ENCODE measurements around the gene C1QTNF12.
A peak's percentile ranks its signal among the peaks of the same experiment; 100 is the strongest.

Gene C1QTNF12

GRCh38 chr1:1264868-1265272 lies 18.3 kb upstream of the C1QTNF12 start:
- Histone ChIP-seq H3K4me2 (ENCODE audit: low read length, poor library complexity, severe bottlenecking) (peak overlapping the region; percentile 45), H2BK5ac (ENCODE audit: low read depth, low read length, poor library complexity, severe bottlenecking) (peak overlapping the region; percentile 96), H3K27me3 (ENCODE audit: control insufficient read depth in 1 of 2, insufficient read depth in 1 of 2, low read length in 2 of 2) (no peaks in the 10 kb centered on the region), H4K91ac (ENCODE audit: low read length) (peak overlapping the region; percentile 98), H3K79me1 (replicated peaks; ENCODE audit: low read length, poor library complexity, severe bottlenecking) (peaks cover 19% of the 10 kb centered on the region), H3K9ac (ENCODE audit: low read length) (peak overlapping the region; percentile 45), H3K4ac (ENCODE audit: low read depth in 1 of 2, low read length in 2 of 2) (peak overlapping the region; percentile 54 to 89), H2BK120ac (ENCODE audit: low read depth, low read length) (no peak overlapping the region), H3K4me3 (ENCODE audit: insufficient read depth in 1 of 2, low read depth in 1 of 2, low read length in 2 of 2) (no peak overlapping the region), H2AFZ (ENCODE audit: low read depth, low read length) (no peak overlapping the region), H2AK5ac (ENCODE audit: low read length, severe bottlenecking) (peak overlapping the region; percentile 95), H3K14ac (ENCODE audit: low read length in 2 of 2) (no peak overlapping the region), H3K4me1 (ENCODE audit: control insufficient read depth, insufficient read depth, low read depth, low read length) (peaks cover 38% of the 10 kb centered on the region), H3K27ac (ENCODE audit: low read length, poor library complexity, severe bottlenecking) (peak overlapping the region; percentile 100), H3K36me3 (ENCODE audit: control insufficient read depth in 1 of 2, insufficient read depth in 2 of 2, low read depth in 1 of 2, low read length in 2 of 2) (peaks cover 60 to 72% of the 10 kb centered on the region in 2 experiments), H3K23ac (ENCODE audit: low read length in 2 of 2) (no peak overlapping the region), H3K9me3 (ENCODE audit: control insufficient read depth, low read length) (no peaks in the 10 kb centered on the region), H4K8ac (ENCODE audit: low read length) (peak overlapping the region; percentile 90), H2BK15ac (ENCODE audit: low read depth, poor library complexity, severe bottlenecking) (peak overlapping the region; percentile 36), H3K18ac (ENCODE audit: low read depth in 1 of 2, low read length in 2 of 2) (peak overlapping the region; percentile 79 to 84), H2BK12ac (ENCODE audit: low read length in 2 of 2) (peak overlapping the region; percentile 72 to 95)
- DNase-seq, result peak; percentile 100
- 4% methylated on average over 10 of the region's 10 CpGs for WGBS

GRCh38 chr1:1264026-1264425 lies 17.5 kb upstream of the C1QTNF12 start:
- H3K27me3 ChIP-seq (ENCODE audit: control insufficient read depth in 1 of 2, insufficient read depth in 1 of 2, low read length in 2 of 2), result no peaks in the 10 kb centered on the region
- peak overlapping the region in 1 of 2 experiments; percentile 63 for H3K4ac ChIP-seq (ENCODE audit: low read depth in 1 of 2, low read length in 2 of 2)
- H3K79me1 ChIP-seq (replicated peaks; ENCODE audit: low read length, poor library complexity, severe bottlenecking), result peaks cover 19% of the 10 kb centered on the region
- H4K91ac ChIP-seq (ENCODE audit: low read length), result peak overlapping the region; percentile 34
- peaks cover 39% of the 10 kb centered on the region for H3K4me1 ChIP-seq (ENCODE audit: control insufficient read depth, insufficient read depth, low read depth, low read length)
- H2BK12ac ChIP-seq (ENCODE audit: low read length in 2 of 2), result peak overlapping the region in 1 of 2 experiments; percentile 40
- H2AFZ ChIP-seq (ENCODE audit: low read depth, low read length), result no peak overlapping the region
- H3K4me2 ChIP-seq (ENCODE audit: low read length, poor library complexity, severe bottlenecking), result no peak overlapping the region
- H3K9ac ChIP-seq (ENCODE audit: low read length), result no peak overlapping the region
- peak overlapping the region; percentile 52 to 64 for H3K18ac ChIP-seq (ENCODE audit: low read depth in 1 of 2, low read length in 2 of 2)
- no peak overlapping the region for H2BK120ac ChIP-seq (ENCODE audit: low read depth, low read length)
- peak; percentile 76 for DNase-seq
- peak overlapping the region; percentile 59 for H4K8ac ChIP-seq (ENCODE audit: low read length)
- H2AK5ac ChIP-seq (ENCODE audit: low read length, severe bottlenecking), result peak overlapping the region; percentile 95
- H3K27ac ChIP-seq (ENCODE audit: low read length, poor library complexity, severe bottlenecking), result peak overlapping the region; percentile 88
- H2BK5ac ChIP-seq (ENCODE audit: low read depth, low read length, poor library complexity, severe bottlenecking), result no peak overlapping the region
- peaks cover 69 to 80% of the 10 kb centered on the region in 2 experiments for H3K36me3 ChIP-seq (ENCODE audit: control insufficient read depth in 1 of 2, insufficient read depth in 2 of 2, low read depth in 1 of 2, low read length in 2 of 2)
- H3K14ac ChIP-seq (ENCODE audit: low read length in 2 of 2), result no peak overlapping the region
- no peak overlapping the region for H2BK15ac ChIP-seq (ENCODE audit: low read depth, poor library complexity, severe bottlenecking)
- WGBS, result 57% methylated on average over 9 of the region's 9 CpGs
- H3K23ac ChIP-seq (ENCODE audit: low read length in 2 of 2), result no peak overlapping the region
- H3K9me3 ChIP-seq (ENCODE audit: control insufficient read depth, low read length), result no peaks in the 10 kb centered on the region
- H3K4me3 ChIP-seq (ENCODE audit: insufficient read depth in 1 of 2, low read depth in 1 of 2, low read length in 2 of 2), result no peak overlapping the region

GRCh38 chr1:1262758-1263157 lies 16.2 kb upstream of the C1QTNF12 start:
- Histone ChIP-seq H4K8ac (ENCODE audit: low read length) (no peak overlapping the region), H3K4me1 (ENCODE audit: control insufficient read depth, insufficient read depth, low read depth, low read length) (peaks cover 41% of the 10 kb centered on the region), H2BK12ac (ENCODE audit: low read length in 2 of 2) (no peak overlapping the region), H3K36me3 (ENCODE audit: control insufficient read depth in 1 of 2, insufficient read depth in 2 of 2, low read depth in 1 of 2, low read length in 2 of 2) (peaks cover 69 to 75% of the 10 kb centered on the region in 2 experiments), H4K91ac (ENCODE audit: low read length) (no peak overlapping the region), H3K18ac (ENCODE audit: low read depth in 1 of 2, low read length in 2 of 2) (no peak overlapping the region), H3K27ac (ENCODE audit: low read length, poor library complexity, severe bottlenecking) (no peak overlapping the region), H3K14ac (ENCODE audit: low read length in 2 of 2) (no peak overlapping the region), H2AK5ac (ENCODE audit: low read length, severe bottlenecking) (peak overlapping the region; percentile 52), H2BK5ac (ENCODE audit: low read depth, low read length, poor library complexity, severe bottlenecking) (no peak overlapping the region), H3K4me2 (ENCODE audit: low read length, poor library complexity, severe bottlenecking) (no peak overlapping the region), H3K79me1 (replicated peaks; ENCODE audit: low read length, poor library complexity, severe bottlenecking) (peaks cover 24% of the 10 kb centered on the region), H3K4me3 (ENCODE audit: insufficient read depth in 1 of 2, low read depth in 1 of 2, low read length in 2 of 2) (no peak overlapping the region), H3K23ac (ENCODE audit: low read length in 2 of 2) (peak overlapping the region in 1 of 2 experiments; percentile 18), H3K9me3 (ENCODE audit: control insufficient read depth, low read length) (no peaks in the 10 kb centered on the region), H2BK15ac (ENCODE audit: low read depth, poor library complexity, severe bottlenecking) (no peak overlapping the region), H2BK120ac (ENCODE audit: low read depth, low read length) (no peak overlapping the region), H3K27me3 (ENCODE audit: control insufficient read depth in 1 of 2, insufficient read depth in 1 of 2, low read length in 2 of 2) (no peaks in the 10 kb centered on the region), H3K9ac (ENCODE audit: low read length) (no peak overlapping the region), H2AFZ (ENCODE audit: low read depth, low read length) (no peak overlapping the region), H3K4ac (ENCODE audit: low read depth in 1 of 2, low read length in 2 of 2) (no peak overlapping the region)
- DNase-seq, result no peak
- 98% methylated on average over 8 of the region's 8 CpGs for WGBS

GRCh38 chr1:1262071-1262470 lies 15.5 kb upstream of the C1QTNF12 start:
- Histone ChIP-seq H3K9ac (ENCODE audit: low read length) (no peak overlapping the region), H3K14ac (ENCODE audit: low read length in 2 of 2) (no peak overlapping the region), H3K9me3 (ENCODE audit: control insufficient read depth, low read length) (no peaks in the 10 kb centered on the region), H3K4me3 (ENCODE audit: insufficient read depth in 1 of 2, low read depth in 1 of 2, low read length in 2 of 2) (no peak overlapping the region), H2BK15ac (ENCODE audit: low read depth, poor library complexity, severe bottlenecking) (no peak overlapping the region), H3K79me1 (replicated peaks; ENCODE audit: low read length, poor library complexity, severe bottlenecking) (peaks cover 27% of the 10 kb centered on the region), H4K8ac (ENCODE audit: low read length) (no peak overlapping the region), H3K27ac (ENCODE audit: low read length, poor library complexity, severe bottlenecking) (no peak overlapping the region), H2AFZ (ENCODE audit: low read depth, low read length) (no peak overlapping the region), H3K4ac (ENCODE audit: low read depth in 1 of 2, low read length in 2 of 2) (no peak overlapping the region), H3K36me3 (ENCODE audit: control insufficient read depth in 1 of 2, insufficient read depth in 2 of 2, low read depth in 1 of 2, low read length in 2 of 2) (peaks cover 68% of the 10 kb centered on the region in 2 experiments), H3K23ac (ENCODE audit: low read length in 2 of 2) (no peak overlapping the region), H2BK120ac (ENCODE audit: low read depth, low read length) (no peak overlapping the region), H3K4me1 (ENCODE audit: control insufficient read depth, insufficient read depth, low read depth, low read length) (peaks cover 41% of the 10 kb centered on the region), H3K27me3 (ENCODE audit: control insufficient read depth in 1 of 2, insufficient read depth in 1 of 2, low read length in 2 of 2) (no peaks in the 10 kb centered on the region), H4K91ac (ENCODE audit: low read length) (no peak overlapping the region), H2AK5ac (ENCODE audit: low read length, severe bottlenecking) (no peak overlapping the region), H3K18ac (ENCODE audit: low read depth in 1 of 2, low read length in 2 of 2) (no peak overlapping the region), H2BK12ac (ENCODE audit: low read length in 2 of 2) (no peak overlapping the region), H3K4me2 (ENCODE audit: low read length, poor library complexity, severe bottlenecking) (no peak overlapping the region), H2BK5ac (ENCODE audit: low read depth, low read length, poor library complexity, severe bottlenecking) (no peak overlapping the region)
- DNase-seq, result no peak
- 98% methylated on average over 17 of the region's 17 CpGs for WGBS

Measured in mesenchymal stem cell (in vitro differentiated cells and primary cell).